Activated CD8-positive, alpha-beta memory T cell treated with anti-CD3 and anti-CD28 coated beads for 4 hours (primary cell): ENCODE measurements around the gene ASS1.
"Not testable (repeated sequence)": the region's sequence is repeated elsewhere in the genome, so short reads cannot be mapped to it uniquely, and the experiment has no call there.

Experiments used
- DNase-seq, 2 donors: peaks; one replicate each; pipeline ENCODE4 v3.0.0-alpha.2; 2020; ENCODE audit warnings: low read depth in 2 of 2

ASS1 gene

GRCh38 chr9:130433947-130434262 lies 10.9 kb upstream of the ASS1 start:
- no peak for DNase-seq

GRCh38 chr9:130434656-130435055 lies 10.1 kb upstream of the ASS1 start:
- not testable (repeated sequence) for DNase-seq

GRCh38 chr9:130437011-130437789 lies 7.6 kb upstream of the ASS1 start:
- DNase-seq, result no peak

DNA sequence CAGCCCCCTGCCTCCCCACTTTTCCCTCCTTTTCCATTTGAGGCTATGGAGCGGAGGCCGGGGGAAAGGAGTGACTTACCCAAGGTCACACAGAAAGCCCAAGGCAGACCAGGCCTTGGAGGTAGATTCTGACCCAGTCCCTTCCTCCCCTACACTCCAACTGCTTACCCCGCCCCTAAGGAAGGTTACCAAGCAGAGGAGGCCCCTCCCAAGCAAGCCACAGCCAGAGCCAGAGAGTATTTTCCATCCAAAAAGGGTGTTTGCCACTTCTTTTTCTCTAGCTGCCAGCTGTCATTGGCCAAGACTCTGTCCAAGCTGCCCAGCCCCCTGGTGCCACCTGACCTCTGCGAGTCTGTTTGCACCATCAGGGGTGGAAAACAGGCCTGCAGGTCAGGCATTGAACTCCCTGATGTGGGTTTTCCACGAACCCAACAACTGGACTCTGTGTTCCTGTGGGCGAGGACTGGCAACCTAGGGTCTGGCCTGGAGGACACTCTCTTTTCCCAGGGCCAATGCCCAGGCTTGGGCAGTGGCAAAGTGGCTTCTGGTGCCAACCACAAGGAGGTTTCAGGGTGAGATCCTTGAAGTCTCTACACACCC lies 6.3 kb upstream of the ASS1 start:
- DNase-seq, result no peak

DNA sequence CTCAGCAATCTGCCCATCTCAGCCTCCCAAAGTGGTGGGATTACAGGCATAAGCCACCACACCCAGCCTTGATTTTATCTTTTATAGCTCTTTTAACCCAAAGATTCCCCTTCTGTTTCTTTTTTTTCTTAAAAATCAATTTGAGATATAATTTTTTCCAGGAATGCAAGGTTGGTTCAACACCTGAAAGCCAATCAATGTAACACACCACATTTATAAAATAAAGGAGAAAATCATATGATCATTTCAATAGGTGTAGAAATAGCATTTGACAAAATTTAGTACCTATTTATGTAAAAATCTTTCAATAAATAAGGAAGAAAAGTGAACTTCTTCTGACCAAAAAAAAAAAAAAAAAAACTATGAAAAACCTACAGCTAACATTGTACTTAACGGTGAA lies 3.7 kb upstream of the ASS1 start:
- DNase-seq, result no peak

DNA sequence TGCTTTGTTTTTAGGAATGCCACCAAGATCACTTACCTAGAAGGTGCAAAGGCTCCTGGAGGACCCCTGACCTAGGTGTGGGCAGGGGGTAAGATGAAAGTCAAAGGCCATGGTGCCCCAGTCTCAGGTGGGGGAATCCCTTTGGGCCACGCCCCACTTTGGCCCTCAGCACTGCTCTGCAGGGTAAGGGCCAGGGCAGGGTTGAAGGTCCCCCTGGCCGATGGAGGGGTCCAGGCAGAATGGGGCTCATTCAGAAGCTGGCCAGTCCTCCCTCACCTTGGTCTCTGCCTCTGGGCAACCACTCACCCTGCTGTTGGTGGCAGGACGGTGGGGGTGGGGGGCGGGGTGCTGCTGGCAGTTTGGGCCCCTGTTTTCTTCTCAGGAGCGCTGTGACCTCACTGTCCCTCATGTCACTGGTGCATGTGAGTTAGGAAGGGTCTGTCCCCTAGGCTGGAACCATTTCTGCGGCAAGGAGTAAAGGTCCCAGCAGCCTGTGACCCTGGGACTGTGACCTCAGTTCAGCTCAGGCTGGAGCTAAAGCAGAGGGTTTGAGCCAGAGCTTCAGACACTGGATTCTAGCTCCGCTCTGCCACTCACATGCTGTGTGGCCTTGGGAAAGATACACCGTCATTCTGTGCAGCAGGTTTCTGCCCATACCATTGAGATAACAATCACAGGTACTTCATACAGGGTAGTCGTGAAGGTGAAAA lies 1.9 kb upstream of the ASS1 start:
- DNase-seq, result no peak

- no peak for DNase-seq
Observed at GRCh38 chr9:130443456-130443801, 1.3 kb upstream of the ASS1 start.

DNA sequence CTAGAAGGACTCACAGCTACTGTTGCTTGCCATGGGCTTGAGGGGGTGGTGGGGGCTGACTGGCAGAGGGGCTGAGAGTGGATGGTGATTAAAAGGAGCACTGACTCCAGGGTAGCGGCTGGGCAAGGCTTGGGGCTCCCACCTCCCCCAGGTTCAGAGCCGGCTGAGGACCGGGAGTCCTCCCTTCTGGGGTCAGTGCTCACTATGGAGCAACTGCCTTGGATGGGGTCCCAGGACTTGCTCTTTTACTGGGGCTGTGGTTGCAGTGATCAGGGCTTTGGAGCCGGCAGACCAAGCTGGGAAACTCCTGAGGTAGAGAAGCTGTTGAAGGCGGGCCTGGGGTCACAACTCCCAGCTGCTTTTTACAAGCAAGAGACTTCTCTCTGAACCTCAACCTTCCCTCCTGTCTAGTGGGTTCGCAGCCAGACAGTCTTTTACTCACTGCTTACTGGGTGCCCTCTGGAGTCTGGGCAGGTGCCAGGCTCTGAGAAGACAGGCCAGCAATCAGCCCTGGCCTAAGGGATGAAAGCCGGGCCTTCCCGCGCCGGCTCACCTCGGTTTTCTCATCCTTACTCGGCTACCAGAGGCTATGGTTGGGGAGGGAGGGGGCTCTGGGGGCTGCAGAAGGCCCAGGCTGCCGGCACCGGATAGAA lies 795 bp upstream of the ASS1 start:
- DNase-seq, result no peak

GRCh38 chr9:130445268-130445983 lies 665 bp downstream of the ASS1 start:
- DNase-seq, result no peak

DNA sequence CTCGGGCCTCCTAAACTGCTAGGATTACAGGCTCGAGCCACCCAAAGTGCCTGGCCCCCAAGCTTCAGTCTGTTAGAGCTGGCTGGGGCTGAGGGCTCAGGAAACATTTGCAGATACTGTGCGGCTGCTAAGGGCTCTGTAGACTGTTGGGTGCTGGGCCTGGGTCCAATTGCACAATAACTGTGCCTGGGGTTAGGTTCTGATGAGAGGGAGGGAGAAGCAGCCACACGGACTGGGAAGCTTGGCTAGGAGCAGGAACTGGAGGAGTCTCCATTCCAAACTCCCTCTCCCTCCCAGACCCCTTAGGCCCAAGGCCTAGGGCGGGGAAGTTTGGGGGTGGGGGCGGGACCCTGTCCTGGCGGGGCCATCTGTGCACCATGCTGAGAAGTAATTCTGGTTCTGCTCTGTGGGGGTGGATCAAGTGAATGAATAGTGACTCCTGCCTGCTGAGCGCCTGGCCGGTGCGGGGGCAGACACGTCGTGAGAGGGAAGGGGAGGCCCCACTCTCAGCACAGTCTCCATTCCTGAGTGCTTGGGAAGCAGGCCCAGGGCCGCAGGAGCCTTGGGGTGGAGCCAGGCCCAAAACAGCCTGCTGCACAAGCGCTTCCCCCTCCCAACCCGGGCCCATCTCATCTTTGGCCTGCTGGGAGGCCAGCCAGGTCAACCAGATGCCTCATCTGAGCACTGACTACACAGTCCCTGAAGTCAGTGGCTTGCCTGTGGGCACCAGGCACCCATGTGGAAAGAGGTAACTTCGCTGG lies 1.5 kb downstream of the ASS1 start:
- no peak for DNase-seq

GRCh38 chr9:130447193-130447816 lies 2.5 kb downstream of the ASS1 start:
- no peak for DNase-seq

DNA sequence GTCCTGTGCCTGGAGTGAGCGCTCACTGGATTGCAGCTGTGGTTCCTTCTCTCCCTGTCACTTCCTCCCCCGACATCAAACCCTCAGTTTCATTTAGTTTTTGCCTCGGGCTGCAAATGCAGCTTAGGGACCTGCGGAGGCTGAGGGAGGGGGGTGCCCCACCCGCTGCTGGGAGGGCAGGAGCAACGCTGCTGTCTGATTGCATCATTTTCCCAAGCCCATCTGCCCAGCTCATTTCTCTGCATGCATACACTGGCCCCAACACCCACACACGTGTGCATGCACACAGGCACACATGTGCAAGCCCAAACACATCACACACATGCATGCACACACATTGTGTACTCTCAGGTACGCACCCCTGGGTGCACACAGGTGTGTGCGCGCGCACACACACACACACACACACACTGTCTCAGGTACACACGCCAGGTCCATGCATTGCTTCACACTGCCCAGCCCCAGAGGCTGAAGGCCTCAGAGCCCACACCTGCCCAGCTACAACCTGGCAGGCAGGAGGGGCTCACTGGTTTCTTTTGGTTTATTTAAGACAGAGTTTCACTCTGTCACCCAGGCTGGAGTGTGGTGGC lies 3.4 kb downstream of the ASS1 start:
- no peak for DNase-seq

DNA sequence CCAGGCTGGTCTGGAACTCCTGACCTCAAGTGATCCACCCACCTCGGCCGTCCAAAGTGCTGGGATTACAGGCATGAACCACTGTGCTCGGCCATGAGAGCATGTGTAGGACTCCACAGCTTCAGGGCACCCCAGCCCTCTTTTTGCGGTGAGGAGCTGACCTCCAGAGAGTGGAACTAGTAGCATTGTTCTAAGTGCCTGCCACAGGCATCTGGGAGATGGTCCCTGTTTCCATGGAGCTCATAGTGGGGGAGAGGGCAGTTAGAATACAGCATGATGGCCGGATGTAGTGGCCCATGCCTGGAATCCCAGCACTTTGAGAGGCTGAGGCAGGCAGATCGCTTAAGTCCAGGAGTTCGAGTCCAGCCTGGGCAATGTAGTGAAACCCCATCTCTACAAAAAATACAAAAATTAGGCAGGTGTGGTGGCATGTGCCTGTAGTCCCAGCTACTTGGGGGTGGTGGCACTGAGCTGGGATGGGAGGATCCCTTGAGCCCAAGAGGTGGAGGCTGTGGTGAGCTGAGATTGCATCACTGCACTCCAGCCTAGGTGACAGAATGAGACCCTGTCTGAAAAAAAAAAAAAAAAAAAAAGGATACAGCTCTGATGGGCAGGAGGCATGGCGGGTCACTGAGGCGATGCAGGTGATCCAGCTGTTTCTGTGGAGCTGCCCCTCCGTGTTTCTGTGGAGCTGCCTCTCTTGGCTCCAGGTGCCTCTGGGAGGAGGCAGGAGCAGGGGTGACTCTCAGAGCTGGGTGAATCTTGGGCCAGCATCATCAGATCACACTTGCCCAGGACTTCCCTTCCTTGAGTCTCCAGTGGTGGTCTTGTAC lies 4.2 kb downstream of the ASS1 start:
- DNase-seq, result no peak

- no peak for DNase-seq
Observed at GRCh38 chr9:130450344-130451003, 5.7 kb downstream of the ASS1 start.

DNA sequence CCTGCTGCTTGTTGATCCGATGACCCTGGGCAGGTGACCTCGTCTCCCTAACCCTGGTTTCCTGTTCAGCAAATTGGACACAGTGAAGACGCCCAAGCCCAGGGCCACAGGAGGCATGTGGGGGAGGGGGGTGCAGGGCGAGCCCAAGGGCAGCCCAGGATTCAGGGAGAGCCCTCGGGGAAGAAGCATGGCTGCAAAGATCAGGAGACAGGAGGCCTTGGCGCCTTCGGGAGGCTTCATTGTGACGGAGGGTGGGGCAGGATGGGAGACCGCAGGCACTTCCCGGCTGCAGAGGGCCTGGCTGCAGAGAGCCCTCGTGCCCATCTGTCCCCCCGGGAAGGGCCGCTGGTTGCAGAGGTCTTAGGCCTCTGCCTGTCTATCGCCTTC lies 6.2 kb downstream of the ASS1 start:
- DNase-seq, result no peak

DNA sequence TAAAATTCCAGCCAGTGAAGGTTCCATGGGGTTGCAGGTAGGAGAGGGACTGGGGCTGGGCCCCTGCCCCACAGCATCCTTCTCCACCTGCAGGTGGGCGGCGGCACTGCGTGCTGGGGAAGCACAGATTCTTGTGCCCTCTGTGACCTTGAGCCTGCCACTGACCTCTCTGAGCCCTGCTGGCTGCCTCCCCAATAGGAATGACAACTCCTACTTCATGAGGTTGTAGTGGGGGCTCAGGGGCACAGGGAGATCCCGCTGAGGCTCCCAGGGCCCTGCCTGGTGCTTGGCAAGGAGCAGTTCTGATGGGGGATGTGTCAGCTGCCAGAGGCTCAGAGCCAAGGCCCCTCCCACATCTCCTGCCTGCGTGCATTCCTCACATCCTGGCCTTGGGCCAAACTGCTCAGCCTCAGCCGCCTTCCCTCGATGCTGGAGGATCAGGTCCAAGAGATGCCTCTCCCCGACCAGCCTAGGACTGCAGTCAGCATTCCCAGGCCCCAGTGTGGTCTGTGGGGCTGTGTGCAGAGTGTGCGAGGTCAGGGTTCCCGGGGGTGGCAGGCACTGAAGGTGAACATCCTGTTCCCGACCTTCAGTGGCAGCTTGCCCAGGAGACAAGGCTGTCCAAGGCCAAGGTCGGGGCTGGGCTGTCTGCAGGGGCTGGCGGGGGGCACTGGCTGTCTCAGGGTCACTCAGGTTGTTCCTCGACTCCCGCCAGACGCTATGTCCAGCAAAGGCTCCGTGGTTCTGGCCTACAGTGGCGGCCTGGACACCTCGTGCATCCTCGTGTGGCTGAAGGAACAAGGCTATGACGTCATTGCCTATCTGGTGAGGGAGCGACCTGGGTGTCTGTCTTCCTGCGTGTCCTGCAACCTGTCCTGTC lies 7.0 kb downstream of the ASS1 start:
- DNase-seq, result no peak

- DNase-seq, result no peak
Observed at GRCh38 chr9:130452835-130453234, 8.1 kb downstream of the ASS1 start.

GRCh38 chr9:130453487-130453886 lies 8.7 kb downstream of the ASS1 start:
- no peak for DNase-seq
